Measurements from ENCODE around the gene ALG11.
"Not testable (repeated sequence)": the region's sequence is repeated elsewhere in the genome, so short reads cannot be mapped to it uniquely, and the experiment has no call there.

Gene ALG11

DNA sequence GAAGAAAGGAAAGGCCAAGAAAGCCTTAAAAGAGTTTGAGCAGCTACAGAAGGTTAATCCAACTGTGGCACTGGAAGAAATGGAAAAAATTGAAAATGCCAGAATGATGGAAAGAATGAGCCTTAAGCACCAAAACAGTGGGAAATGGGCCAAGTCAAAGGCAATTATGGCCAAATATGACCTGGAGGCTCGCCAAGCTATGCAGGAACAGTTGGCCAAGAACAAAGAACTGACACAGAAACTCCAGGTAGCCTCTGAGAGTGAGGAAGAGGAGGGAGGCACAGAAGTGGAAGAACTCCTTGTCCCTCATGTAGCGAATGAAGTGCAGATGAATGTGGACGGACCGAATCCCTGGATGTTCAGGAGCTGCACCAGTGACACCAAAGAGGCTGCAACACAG lies 17.4 kb downstream of the ALG11 start:
- DNase-seq, result no peak

DNA sequence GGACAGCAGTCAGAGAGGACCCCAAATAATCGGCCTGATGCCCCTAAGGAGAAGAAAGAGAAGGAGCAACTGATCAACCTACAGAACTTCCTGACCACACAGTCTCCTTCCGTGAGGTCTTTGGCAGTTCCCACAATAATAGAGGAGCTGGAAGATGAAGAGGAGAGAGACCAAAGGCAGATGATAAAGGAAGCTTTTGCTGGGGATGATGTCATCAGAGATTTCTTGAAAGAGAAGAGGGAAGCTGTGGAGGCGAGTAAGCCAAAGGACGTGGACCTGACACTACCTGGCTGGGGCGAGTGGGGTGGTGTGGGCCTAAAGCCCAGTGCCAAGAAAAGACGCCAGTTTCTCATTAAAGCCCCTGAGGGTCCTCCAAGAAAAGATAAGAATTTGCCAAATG lies 18.2 kb downstream of the ALG11 start:
- DNase-seq, result not testable (repeated sequence)

DNA sequence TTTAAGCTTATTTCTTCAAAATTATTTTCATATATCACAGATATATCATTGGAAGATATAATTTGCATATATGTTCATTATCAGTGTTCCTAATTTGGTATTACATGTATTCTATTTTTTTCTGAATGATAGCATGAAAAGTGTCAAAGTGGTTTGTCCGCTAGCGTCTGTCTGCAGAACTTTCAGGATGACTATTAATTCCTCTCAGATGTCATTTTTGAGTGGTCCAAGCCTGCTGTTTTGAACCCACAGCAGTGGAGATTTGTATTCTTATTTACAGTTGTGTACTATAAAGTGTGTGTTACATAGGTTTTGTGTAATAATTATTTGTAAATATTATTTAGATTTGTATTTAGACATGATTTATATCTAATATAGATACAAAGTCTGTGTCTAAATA lies 20.8 kb downstream of the ALG11 start:
- DNase-seq, result no peak

DNA sequence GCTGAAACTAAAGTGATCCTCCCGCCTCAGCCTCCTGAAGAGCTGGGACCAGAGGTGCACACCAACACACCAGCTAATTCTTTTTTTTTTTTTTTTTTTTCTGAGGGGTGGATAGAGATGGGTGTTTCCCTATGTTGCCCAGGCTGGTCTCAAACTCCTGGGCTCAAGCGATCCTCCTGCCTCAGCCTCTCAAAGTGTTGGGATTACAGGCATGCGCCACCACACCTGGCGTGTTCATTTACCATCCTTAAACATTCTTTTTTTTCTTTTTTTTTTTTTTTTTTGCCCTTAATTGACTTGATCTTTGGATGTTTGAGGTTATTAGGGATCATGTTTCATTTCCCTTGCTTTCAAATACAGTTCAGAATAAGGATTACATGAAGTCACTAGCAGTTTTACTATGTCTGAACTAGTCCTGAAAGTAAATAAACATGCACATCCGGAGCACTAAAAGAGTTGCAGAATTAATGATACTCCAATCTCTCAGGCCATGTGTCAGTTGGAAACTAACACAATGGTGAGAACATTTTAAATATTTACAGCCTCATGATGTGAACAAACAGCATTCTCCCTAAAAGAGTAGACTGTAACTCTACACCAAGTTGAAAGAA lies 22.5 kb downstream of the ALG11 start:
- no peak for DNase-seq

DNA sequence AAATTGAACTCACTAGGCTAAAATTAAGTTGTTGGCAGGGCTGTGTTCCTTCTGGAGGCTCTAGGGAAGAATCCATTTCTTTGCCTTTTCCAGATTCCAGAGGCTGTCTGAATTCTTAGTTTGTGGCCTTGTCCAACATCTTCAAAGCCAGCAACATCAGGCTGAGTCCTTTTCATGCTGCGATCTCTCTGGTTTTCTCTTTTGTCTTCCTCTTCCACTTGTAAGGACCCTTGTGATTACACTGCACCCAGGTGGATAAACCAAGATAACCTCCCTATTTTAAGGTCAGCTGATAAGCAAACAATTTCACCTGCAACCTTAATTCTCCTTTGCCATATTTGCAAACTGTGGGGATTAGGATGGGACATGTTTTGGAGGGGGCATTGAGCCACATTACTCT lies 23.8 kb downstream of the ALG11 start:
- DNase-seq, result no peak

DNA sequence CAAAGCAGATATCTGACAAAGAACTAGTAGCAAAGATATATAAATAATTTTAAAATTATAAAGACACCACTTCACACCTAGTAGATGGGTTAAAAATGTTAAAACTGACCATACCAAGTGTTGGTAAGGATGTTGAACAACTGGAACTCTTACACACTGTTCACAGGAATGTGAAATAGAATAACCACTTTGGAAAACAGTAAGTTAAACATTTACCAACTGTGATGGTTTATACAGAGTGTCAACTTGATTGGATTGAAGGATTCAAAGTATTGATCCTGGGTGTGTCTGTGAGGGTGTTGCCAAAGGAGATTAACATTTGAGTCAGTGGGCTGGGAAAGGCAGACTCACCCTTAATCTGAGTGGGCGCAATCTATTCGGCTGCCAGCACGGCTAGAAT lies 31.5 kb downstream of the ALG11 start:
- no peak for DNase-seq

DNA sequence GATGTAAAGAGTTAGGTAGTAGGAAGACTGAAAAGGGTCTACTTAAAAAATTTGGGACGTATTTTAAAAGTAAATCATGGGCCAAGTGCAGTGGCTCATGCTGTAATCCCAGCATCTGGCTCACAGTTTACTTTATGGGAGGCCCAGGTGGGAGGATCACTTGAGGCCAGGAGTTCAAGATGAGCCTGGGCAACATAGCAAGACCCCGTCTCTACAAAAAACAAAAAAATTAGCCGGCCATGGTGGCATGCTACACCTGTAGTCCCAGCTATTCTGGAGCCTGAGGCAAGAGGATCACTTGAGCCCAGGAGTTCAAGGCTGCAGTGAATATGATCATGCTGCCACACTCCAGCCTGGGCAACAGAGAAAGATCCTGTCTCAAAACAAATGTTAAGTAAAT lies 35.3 kb downstream of the ALG11 start:
- DNase-seq, result no peak

DNA sequence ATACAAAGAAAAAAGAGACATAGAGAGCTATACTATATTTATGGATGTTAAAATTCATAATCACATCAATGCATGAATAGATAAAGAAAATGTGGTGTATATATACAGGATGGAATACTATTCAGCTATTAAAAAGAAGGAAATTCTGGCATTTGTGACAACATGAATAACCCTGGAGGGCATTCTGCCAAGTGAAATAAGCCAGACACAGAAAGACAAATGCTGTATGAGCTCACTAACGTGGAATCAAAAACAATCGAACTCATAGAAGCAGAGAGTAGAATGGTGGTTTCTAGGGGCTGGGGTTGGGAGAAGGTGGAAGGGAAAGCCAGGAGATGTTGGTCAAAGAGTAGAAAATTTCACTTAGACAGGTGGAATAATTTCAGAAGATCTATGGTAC lies 36.3 kb downstream of the ALG11 start:
- no peak for DNase-seq

DNA sequence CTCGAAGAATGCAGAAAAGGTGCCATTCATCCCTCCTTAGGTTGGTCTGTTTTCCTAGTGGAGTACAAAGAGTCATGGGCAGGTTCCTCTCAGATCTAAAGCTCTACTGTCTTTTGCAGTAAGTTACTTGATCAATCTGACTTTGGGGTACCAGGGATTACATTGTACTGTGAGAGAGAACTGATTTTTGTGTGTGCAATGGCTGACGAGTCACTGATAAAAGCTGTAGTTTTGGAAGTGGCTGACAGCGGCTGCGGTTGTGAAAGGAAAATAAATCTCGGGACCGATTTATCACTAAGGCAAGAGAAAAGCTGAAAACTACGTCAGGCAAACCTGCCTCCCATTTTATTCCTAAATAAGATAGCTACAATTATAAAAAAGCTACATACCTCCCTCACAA lies 39.2 kb downstream of the ALG11 start:
- DNase-seq, result no peak

DNA sequence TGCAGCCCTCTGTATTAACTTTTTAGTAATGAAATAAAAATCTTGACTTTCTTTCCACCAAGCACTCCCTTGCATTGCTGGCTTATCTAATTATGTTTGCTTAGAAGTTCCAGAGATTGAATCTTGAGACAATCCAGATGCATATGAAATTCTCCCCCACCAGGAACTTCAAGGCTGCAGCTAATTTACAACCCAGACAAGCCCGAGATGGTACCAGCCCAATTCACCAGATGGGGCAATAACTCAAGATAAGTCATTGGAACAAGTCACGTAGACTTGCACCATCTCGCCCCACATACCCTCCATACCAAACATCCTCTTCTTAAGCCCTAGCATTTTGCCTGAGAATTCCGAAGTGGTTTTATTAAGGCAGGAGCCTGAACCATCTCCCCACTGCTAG lies 41.3 kb downstream of the ALG11 start:
- DNase-seq, result no peak

DNA sequence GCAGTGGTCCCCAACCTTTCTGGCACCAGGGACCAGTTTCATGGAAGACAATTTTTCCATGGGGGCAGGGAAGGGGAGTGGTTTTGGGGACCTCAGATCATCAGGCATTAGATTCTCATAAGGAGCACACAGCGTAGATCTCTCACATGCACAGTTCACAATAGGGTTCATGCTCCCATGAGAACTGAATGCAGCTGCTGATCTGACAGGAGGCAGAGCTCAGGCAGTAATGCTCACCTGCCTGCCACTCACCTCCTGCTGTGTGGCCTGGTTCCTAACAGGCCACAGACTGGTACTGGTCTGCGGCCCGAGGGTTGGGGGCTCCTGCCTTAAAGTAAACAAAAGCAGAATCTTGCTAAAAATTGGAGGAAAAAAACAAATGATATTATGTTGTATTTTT lies 48.9 kb downstream of the ALG11 start:
- not testable (repeated sequence) for DNase-seq

DNA sequence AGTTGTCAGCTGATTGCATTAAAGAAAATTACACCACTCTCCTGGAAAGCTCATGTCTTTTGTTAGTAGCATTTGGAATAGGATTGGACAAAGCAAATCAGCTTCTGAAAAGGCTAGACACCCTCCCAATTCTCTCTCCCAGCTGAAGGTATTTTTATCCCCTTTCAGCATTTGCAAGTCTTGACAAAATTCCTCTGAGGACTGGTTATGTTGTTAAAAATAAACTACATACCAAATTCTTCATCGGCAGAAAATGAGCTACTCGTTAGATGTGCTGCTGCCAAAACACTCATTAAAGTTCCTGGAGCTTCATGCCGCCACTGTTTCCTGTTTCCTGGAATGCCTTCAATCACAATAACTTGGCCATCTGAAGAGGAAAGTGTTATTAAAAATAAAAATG lies 49.4 kb downstream of the ALG11 start:
- no peak for DNase-seq

DNA sequence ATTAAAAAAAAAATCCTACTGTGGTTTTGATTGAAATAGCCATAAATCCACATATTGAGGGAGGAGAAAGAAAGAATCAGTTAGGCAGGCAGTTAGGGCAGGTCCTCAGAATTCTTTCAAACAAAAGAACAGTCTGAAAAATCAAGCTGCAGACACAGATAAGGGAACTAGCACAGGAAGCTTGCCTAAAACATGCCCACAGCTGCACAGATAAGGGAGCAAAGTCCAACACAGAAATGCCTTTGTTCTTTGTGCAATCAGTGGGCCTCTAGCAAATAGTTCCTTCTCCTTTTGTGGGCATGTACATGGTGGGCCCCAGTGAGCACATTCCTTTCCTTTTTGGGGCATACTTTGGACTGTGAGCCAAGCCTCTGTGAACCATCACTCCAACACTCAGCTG lies 55.0 kb downstream of the ALG11 start:
- no peak for DNase-seq

DNA sequence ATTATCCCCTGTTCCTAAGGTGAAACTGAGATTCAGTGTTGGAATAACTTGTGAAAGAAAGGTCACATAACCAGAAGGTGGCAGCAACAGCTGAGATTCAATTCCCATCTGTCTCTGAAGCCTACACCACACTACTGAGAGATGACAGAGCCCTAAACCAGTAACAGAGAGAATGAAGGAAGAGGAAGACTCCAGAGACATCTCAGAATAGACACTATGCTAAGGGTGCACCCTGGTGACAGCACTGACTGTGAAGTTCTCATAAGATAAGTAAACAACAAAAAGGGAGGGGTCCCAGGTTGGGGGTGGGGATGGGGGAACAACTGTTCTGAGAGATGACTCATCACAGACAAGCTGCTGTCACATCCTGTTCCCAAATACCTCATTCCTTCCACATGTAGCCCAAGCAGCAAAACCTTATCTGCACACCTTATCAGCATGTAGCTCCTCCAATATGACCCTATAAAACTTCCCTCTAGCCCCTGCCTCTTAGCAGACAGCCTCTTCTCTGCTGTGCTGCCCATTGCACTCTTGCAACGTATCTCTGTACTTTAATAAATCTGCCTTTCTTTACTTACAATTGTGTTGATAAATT lies 58.8 kb downstream of the ALG11 start:
- DNase-seq, result no peak
